ENCODE measurements around the gene KRTAP5-1.
A peak's percentile ranks its signal among the peaks of the same experiment; 100 is the strongest.

The KRTAP5-1 gene

DNA sequence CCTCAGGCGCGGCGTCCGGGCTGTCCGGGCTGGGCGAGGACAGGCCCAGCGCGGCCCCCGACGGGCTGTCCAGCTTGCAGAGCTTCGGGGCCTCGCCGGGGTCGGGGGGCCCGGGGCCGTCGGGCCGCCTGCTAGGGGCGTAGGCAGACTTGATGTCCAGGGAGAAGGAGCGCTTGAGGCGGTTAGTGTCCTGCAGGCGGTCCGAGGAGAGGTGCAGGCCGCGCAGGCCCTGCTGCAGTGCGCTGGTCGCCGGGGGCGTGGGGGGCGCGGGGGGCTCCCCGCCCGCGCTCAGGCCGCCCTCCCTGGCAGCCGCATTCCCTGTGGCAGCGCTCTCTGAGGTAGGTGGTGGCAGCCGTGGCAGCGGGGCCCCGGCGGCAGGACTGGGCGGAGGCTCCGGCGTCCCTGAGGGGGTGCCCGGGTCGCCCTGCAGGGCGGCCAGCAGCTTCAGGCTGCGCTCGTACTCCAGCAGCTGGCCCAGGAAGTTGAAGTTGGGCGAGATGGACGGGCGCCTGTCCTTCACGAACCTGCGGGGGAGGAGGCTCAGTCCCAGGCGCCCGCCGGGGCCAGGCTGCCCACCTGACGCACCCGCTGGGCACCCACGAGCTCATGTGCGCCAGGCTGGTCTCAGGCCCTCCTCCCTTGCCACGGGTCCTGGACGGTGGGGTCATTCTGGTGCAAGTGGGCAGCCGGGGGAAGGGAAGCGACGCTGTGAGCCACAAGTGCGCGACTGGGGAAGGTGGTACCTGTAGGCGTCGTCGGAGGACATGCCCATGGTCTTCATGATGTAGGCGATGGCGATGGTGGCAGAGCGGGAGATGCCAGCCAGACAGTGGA, 27.8 kb downstream of the KRTAP5-1 start:
- Histone ChIP-seq H3K27ac (no peak overlapping the region), H3K9me3 (peaks cover 2% of the 10 kb centered on the region; the same call in 1 of the 2 replicates), H3K4me1 (peaks cover 5% of the 10 kb centered on the region; the same call in 1 of the 2 replicates), H3K27me3 (peaks cover 61% of the 10 kb centered on the region), H4K20me1 (peaks cover 60% of the 10 kb centered on the region), H3K9ac (no peak overlapping the region), H3K4me3 (no peak overlapping the region), H3K4me2 (no peak overlapping the region), H3K36me3 (peaks cover 6% of the 10 kb centered on the region; the same call in 1 of the 2 replicates)
- TF ChIP-seq Cebpa-rat (IDR thresholded peaks at IDR 0.05) = no peak

DNA sequence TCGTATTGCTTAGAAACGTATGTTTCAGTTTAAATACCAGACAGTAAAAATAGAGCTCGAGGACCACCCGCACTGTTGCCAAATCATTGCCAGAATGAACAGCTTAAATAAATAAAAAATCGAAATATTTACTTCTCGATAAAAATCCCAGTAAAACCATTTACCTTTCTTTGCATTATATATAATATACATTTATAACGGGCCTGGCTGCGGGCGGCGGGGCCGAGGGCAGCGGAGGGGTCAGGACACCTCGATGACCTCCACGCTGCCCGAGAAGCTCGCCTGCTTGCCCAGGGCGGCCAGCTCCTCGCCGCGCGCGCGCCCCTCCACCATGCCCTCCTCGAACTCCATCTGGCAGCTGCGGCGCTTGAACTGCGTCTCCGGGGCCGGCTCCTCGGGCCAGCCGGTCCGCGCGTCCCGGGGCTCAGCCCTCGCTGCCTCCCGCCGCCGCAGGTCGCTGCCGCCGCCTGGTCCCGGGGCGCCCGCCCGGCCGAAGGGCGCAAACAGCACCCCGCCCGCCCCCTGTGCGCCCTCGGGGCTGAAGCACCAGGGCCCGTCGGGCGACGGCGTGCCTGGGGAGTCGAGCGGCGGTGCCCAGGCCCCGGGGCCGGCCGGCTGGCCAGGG, 28.7 kb downstream of the KRTAP5-1 start:
- peaks cover 51% of the 10 kb centered on the region for H4K20me1 ChIP-seq
- H3K27ac ChIP-seq = no peak overlapping the region
- peaks cover 6% of the 10 kb centered on the region; the same call in 1 of the 2 replicates for H3K36me3 ChIP-seq
- no peak for TF ChIP-seq Cebpa-rat (IDR thresholded peaks at IDR 0.05)
- no peak overlapping the region for H3K9ac ChIP-seq
- H3K9me3 ChIP-seq = peaks cover 3% of the 10 kb centered on the region; the same call in 1 of the 2 replicates
- H3K4me1 ChIP-seq = peaks cover 5% of the 10 kb centered on the region; the same call in 1 of the 2 replicates
- no peak overlapping the region for H3K4me3 ChIP-seq
- peaks cover 62% of the 10 kb centered on the region for H3K27me3 ChIP-seq
- no peak overlapping the region for H3K4me2 ChIP-seq

DNA sequence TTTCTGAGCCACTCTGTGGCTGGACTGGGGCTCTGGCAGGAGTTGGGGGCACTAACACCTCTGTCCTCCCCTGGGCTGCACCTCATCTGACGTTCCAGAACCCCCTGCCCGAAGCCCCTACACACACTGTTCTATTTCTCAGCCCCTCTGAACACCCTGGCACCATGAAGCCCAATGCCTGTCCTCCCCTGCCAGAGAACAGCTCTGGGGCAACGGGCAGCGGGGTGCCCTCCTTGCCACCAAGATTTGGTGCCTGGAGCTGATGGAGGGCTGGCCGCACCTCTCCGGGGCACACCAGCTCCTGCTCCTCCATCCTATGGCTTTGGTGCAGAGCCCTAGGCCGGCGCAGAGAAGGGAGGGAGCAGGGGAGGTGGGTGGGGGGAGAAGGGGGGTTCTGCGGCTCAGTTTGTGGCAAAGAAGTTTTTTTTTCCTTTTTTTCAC, 29.4 kb downstream of the KRTAP5-1 start:
- Histone ChIP-seq H3K4me3 (no peak overlapping the region), H3K36me3 (peaks cover 6% of the 10 kb centered on the region; the same call in 1 of the 2 replicates), H3K27ac (no peak overlapping the region), H3K9me3 (peaks cover 3% of the 10 kb centered on the region; the same call in 1 of the 2 replicates), H3K9ac (no peak overlapping the region), H3K4me1 (peaks cover 5% of the 10 kb centered on the region; the same call in 1 of the 2 replicates), H4K20me1 (peaks cover 45% of the 10 kb centered on the region), H3K27me3 (peaks cover 62% of the 10 kb centered on the region), H3K4me2 (no peak overlapping the region)
- no peak for TF ChIP-seq Cebpa-rat (IDR thresholded peaks at IDR 0.05)

DNA sequence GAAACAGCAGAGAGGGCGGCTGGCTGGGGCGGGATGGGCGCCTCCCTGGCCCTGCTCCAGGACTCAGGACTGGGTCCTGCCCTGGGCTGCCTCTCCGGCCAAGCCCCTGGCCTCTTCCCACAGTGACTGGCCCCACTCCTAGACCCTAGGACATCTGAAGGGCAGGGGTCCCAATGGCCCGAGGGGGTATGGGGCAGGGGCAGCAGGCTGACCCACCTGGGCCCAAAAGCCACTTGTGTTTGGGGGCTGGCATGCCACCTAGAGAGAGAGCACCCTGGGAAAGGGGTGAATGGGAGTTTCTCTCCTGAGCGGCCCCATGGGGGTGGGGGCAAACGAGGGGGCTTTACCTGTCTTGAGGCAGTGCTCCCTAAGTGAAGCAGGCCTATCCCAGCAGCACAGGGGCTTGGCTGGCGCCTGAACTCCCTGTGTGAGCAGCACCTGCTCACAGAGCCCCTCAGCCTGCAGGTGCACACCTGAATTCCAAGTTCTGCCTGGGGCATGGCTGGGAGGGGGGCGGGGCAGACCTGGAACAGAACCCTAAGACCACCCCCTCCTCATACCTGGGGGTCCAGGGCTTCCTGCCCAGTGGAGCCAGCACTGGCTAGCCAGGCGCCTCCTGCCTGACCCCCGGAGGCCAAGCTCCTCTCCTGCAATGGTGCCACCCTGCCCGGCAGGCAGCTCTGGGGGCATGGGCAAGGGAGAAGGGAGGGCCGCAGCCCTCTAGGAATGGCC, 29.9 kb downstream of the KRTAP5-1 start:
- Histone ChIP-seq H3K4me2 (no peak overlapping the region), H3K36me3 (peaks cover 6% of the 10 kb centered on the region; the same call in 1 of the 2 replicates), H4K20me1 (peaks cover 39% of the 10 kb centered on the region), H3K9me3 (peaks cover 3% of the 10 kb centered on the region; the same call in 1 of the 2 replicates), H3K9ac (no peak overlapping the region), H3K27me3 (peaks cover 63% of the 10 kb centered on the region), H3K4me1 (peaks cover 5% of the 10 kb centered on the region; the same call in 1 of the 2 replicates), H3K27ac (no peak overlapping the region), H3K4me3 (no peak overlapping the region)
- no peak for TF ChIP-seq Cebpa-rat (IDR thresholded peaks at IDR 0.05)

DNA sequence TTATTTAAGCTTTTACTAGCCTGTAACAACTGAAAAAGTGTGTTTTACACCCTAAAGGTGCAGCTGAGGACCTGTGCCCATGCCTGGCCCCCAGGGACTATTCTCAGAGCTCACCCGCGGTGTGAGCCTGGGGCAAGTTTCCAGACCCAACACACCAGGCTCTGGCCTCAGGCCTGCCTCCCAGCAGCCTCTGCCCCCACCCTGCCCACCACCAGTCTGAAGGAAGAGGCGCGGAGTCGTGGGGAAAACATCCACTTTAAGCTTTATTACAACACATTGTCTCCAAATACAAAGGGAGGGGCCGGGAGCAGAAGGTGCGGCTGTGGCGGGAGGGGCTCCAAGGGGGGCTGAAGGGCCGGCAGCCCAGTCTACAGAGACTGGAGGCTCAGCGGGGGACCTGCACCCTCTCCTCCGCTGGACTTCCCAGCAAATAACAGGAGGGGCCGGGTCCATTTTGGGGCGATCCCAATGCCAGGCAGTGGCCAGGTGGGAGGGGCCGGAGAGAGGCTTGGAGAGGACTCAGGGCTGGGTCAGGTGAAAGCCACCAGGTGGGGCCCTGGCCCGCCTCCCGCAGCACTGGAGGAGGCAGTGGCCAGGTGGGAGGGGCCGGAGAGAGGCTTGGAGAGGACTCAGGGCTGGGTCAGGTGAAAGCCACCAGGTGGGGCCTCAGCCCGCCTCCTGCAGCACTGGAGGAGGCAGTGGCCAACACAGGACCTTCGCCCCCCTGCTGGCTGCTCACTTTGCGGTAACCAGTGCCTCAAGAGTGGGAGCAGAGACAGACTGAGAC, 31.1 kb downstream of the KRTAP5-1 start:
- H3K4me3 ChIP-seq = no peak overlapping the region
- no peak for TF ChIP-seq Cebpa-rat (IDR thresholded peaks at IDR 0.05)
- no peak overlapping the region for H3K27ac ChIP-seq
- H3K36me3 ChIP-seq = peaks cover 6% of the 10 kb centered on the region; the same call in 1 of the 2 replicates
- H4K20me1 ChIP-seq = peaks cover 27% of the 10 kb centered on the region
- peaks cover 3% of the 10 kb centered on the region; the same call in 1 of the 2 replicates for H3K9me3 ChIP-seq
- H3K4me2 ChIP-seq = no peak overlapping the region
- H3K9ac ChIP-seq = no peak overlapping the region
- H3K27me3 ChIP-seq = peaks cover 70% of the 10 kb centered on the region
- H3K4me1 ChIP-seq = peaks cover 7% of the 10 kb centered on the region; the same call in 1 of the 2 replicates

DNA sequence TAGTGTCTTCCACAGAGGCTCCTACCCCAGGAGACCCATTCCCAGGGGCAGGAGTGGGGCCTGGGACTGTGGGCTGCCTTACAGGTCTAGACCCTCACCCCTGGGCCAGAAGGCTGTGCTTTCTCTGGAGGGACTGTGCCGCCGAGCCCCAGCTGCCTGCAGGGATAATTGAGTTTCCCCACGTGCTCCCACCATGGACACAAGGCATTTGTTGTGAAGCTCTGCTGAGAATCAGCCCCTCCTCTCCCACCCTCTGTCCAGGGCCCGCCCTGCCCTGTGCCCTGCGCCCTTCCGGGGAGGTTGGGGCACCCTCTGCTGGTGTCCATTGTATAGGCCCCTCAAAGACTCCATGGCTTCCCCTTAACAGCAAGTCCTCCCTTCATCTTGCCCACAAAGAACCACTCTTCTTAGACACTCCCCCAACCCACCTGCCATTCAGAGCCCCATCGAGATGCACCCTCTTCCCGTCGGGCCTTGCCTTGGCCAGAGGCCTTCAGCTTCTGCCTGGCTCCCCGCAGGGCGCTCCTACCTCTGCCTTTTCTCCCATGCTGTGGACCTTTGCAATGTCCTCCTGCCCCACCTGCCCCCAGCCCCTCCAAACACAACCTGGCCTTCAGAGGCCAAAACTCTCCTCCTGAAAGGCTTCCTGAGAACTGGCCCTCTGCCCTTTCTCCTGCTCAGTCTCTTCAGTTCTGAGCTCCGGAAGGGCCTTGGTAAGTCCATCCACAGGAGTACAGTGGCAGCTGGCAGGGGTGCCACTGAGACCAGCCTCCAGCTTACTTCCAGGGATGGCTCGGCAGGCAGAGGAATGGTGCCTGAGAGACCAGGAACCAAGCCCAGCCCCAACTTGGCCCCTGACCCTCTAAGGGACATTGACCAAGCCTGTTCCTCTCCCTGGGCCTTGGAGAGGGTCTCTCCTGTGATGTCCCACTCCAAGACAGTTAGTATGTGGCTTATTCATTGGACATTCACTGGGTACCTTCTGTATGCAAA, 35.4 kb downstream of the KRTAP5-1 start:
- no peaks in the 10 kb centered on the region for H3K36me3 ChIP-seq
- peaks cover 80% of the 10 kb centered on the region for H3K27me3 ChIP-seq
- peak overlapping the region; percentile 69; the same call in 1 of the 2 replicates for H3K4me2 ChIP-seq
- H3K27ac ChIP-seq = no peak overlapping the region
- no peak overlapping the region for H3K9ac ChIP-seq
- H3K4me1 ChIP-seq = peaks cover 42% of the 10 kb centered on the region
- H3K9me3 ChIP-seq = peaks cover 3% of the 10 kb centered on the region; the same call in 1 of the 2 replicates
- no peak overlapping the region for H3K4me3 ChIP-seq
- H4K20me1 ChIP-seq = peaks cover 37% of the 10 kb centered on the region; the same call in 1 of the 2 replicates
- no peak for TF ChIP-seq Cebpa-rat (IDR thresholded peaks at IDR 0.05)

DNA sequence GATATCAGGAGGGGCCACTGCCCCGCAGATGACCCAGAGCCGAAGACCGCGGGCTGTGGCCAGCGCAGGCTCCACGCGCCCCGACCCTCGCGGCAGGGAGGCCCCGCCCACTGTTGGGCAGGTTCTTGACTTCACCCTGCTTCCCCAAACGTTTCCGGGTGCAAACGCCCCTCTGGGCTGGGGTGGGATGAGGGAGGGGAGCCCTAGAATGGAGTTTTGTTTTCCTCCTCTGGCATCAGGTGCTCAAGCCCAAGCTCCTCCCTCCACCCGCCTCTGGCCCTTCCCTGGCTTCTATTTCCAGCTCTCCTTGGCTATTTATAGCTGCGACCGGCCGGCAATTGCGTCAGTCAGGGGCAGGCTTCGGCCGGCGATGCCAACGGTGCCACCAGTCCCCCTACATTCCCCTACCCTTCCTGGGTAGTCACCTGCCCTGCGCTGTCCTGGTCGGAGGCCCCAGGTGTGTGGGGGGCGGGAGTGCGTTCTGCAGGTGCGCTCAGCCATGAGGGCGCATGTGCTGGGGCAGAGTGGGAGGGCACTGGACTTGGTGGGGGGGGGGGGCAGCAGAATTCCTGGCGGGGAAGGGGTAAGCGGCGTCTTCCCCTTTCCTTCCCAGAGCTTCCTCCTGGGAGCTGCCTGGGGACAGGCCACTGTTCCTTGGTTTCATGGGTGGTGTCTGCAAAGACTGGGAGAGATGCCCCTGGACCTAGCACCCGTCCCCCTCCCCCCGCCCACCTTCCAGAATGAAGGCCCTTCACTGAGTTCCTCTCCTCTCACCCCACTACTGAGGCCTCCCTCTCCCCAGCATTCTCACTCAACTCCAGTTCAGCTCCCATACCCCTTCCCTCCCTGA, 36.6 kb downstream of the KRTAP5-1 start:
- no peak for TF ChIP-seq Cebpa-rat (IDR thresholded peaks at IDR 0.05)
- H3K27ac ChIP-seq = no peak overlapping the region
- no peaks in the 10 kb centered on the region for H3K36me3 ChIP-seq
- peaks cover 42% of the 10 kb centered on the region for H3K4me1 ChIP-seq
- H3K4me3 ChIP-seq = peak overlapping the region; percentile 26; the same call in 1 of the 2 replicates
- H3K9me3 ChIP-seq = peaks cover 3% of the 10 kb centered on the region; the same call in 1 of the 2 replicates
- H4K20me1 ChIP-seq = peaks cover 36% of the 10 kb centered on the region; the same call in 1 of the 2 replicates
- peaks cover 73% of the 10 kb centered on the region for H3K27me3 ChIP-seq
- H3K9ac ChIP-seq = no peak overlapping the region
- H3K4me2 ChIP-seq = peak overlapping the region; percentile 69

Data from BLaER1 (cell line).